Right lobe of liver (tissue), 6 donors: ENCODE data around the gene SLC46A3. TPM values are rescaled to one million over a fixed set of nuclear protein-coding genes. Genes with fewer than 3 reads are reported as not detected.

ENCODE experiments used
- ATAC-seq, 4 donors: fragments of 200-7000 bp; cut with Tn5 transposase; one replicate each; pipeline ENCODE4 v1.9.1; 2020; ENCODE audit warnings: mild to moderate bottlenecking in 4 of 4, moderate library complexity in 4 of 4
- DNase-seq, 3 donors: peaks; one replicate each; pipeline ENCODE4 v3.0.0-alpha.2; 2020
- H3K27ac ChIP-seq, 3 donors: fragments of 200-600 bp; one replicate each; pipeline ENCODE4 v1.8.0; 2022
- H3K27me3 ChIP-seq, 2 donors: fragments of 200-600 bp; one replicate each; pipeline ENCODE4 v1.8.0; 2022
- H3K36me3 ChIP-seq, 4 donors: fragments of 200-600 bp; sonication (generic) in 1 of 4; one replicate each; pipeline versions ENCODE4 v1.5.1 to v1.8.0; 2017 to 2022; ENCODE audit warnings: control low read depth in 1 of 4
- H3K4me1 ChIP-seq, 4 donors: fragments of 200-600 bp; sonication (generic) in 1 of 4; one replicate each; pipeline versions ENCODE4 v1.5.1 to v1.8.0; 2017 to 2022; ENCODE audit warnings: control low read depth in 1 of 4
- H3K4me3 ChIP-seq, 3 donors: fragments of 200-600 bp; one replicate each; pipeline ENCODE4 v1.8.0; 2022
- H3K9me3 ChIP-seq, 4 donors: fragments of 200-600 bp; sonication (generic) in 1 of 4; one replicate each; pipeline versions ENCODE4 v1.5.1 to v1.8.0; 2017 to 2022; ENCODE audit warnings: control low read depth in 1 of 4
- POLR2A ChIP-seq: fragments of 450-650 bp; IDR thresholded peaks from one replicate; pipeline ENCODE4 v1.6.1; 2017; ENCODE audit warnings: antibody characterized with exemption, mild to moderate bottlenecking
- WGBS: methylation state at CpG from one replicate; pipeline ENCODE4 v1.1.6; 2018; ENCODE audit warnings: low coverage, low lambda C conversion rate; ENCODE audit not compliant: insufficient coverage; ENCODE audit errors: missing lambda C conversion rate; 5-methylcytosine and 5-hydroxymethylcytosine counted together
- intact Hi-C, 2 donors: fragments of 100-400 bp; cut with DNase I; formaldehyde crosslinking; loops; one replicate each; pipeline versions ENCODE4 v1.11.2 to v1.14.1; 2022
- total RNA-seq, 6 experiments: library from RNA; depleted of rRNA in 2 of 6; stranded (reverse); fragments of >200 nt in 2 of 6; fragmentation: NEBNext Ultra II Directional in 3 of 6; extraction: Animal tissue kit (Norgen Biotek cat#: 25700) in 3 of 6; gene quantifications; one replicate each; pipeline versions ENCODE4 v1.1.0 to v1.2.4, GENCODE V29; 2016 to 2023
- TF ChIP-seq, protein P1 (sequence below), 4 donors: fragments of 200-600 bp in 3 of 4; fragments of 450-650 bp in 1 of 4; IDR thresholded peaks; one replicate each; pipeline versions ENCODE4 v1.5.1 to v1.8.0; 2016 to 2022; ENCODE audit warnings: antibody characterized with exemption in 4 of 4, mild to moderate bottlenecking in 2 of 4
- donor health status: DM: no; HTN: yes; CAD: no.
- donor health status: DM: no; HTN: no; CAD: no.
- donor health status: DM: no; HTN: no; CAD: no.
- donor health status: DM: no; HTN: yes; CAD: no.
- donor health status: DM: no; HTN: yes; CAD: no.

The SLC46A3 gene
- total RNA-seq, 6 experiments from 2014 or later: 33.9 to 60.9 (median 43.0) TPM

DNA sequence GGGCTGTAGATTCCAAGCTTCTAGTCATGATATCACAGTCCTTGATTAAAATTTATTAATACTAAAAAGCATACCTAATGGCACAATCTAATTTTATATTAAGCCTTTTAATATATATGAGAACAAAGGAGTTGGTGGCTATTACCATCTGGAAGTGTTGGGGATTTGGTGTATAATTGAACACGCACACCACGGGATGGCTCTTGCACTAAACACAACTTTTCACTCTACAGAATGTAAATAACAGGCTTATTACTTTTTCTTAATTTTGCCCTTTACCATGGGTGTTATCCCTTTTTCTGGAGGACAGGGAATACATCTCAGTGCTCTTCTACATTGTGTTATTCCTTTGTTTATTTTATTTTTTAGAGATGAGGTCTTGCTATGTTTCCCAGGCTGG, 38.2 kb downstream of the SLC46A3 start:
- no peaks in the 10 kb centered on the region for H3K4me1 ChIP-seq
- intact Hi-C loops: loop anchor here (10.0 kb wide), 1 partner anchor 114 kb away; no protein-coding TSS in a partner anchor

DNA sequence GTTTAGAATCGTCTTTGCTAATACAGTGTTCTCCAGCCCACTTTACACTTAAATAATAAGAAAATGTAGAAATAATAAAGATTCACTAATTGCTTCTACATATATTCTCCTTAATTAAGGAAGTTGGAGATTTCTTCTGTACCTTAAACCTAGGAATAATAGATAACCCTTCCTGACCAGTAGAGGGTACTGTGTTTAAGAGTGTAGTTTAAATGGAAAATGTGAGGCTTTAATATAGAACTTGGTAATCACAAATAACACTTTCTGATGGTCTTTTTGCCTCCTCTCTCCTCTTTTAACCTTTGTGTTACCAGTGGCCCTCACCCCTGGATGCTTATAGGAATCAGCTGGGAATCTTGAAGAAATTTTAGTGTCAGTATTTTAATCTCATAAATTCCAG, 39.1 kb downstream of the SLC46A3 start:
- Histone ChIP-seq H3K27me3 (no peaks in the 10 kb centered on the region), H3K27ac (no peak overlapping the region), H3K36me3 (peaks cover 0 to 47% (median 14%) of the 10 kb centered on the region in 4 donors), H3K9me3 (no peaks in the 10 kb centered on the region), H3K4me1 (no peaks in the 10 kb centered on the region), H3K4me3 (no peak overlapping the region)
- DNase-seq (no peak), ATAC-seq (peak; percentile 44 to 64 (median 50))
- intact Hi-C loops: loop anchor here (10.0 kb wide), 1 partner anchor 115 kb away; no protein-coding TSS in a partner anchor
- 53% methylated on average over 1 of the region's 1 CpG for WGBS
- TF ChIP-seq POLR2A: no peak
- TF ChIP-seq, protein P1, sequence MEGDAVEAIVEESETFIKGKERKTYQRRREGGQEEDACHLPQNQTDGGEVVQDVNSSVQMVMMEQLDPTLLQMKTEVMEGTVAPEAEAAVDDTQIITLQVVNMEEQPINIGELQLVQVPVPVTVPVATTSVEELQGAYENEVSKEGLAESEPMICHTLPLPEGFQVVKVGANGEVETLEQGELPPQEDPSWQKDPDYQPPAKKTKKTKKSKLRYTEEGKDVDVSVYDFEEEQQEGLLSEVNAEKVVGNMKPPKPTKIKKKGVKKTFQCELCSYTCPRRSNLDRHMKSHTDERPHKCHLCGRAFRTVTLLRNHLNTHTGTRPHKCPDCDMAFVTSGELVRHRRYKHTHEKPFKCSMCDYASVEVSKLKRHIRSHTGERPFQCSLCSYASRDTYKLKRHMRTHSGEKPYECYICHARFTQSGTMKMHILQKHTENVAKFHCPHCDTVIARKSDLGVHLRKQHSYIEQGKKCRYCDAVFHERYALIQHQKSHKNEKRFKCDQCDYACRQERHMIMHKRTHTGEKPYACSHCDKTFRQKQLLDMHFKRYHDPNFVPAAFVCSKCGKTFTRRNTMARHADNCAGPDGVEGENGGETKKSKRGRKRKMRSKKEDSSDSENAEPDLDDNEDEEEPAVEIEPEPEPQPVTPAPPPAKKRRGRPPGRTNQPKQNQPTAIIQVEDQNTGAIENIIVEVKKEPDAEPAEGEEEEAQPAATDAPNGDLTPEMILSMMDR (IDR thresholded peaks at IDR 0.05): peak; percentile 34 to 50 (median 38)

More for the DNA sequence above, 38.2 kb downstream of the SLC46A3 start:
- TF ChIP-seq POLR2A: no peak
- TF ChIP-seq, protein P1 (IDR thresholded peaks at IDR 0.05): no peak
- DNase-seq (no peak), ATAC-seq (no peak)
- Histone ChIP-seq H3K4me3 (no peak overlapping the region), H3K27ac (no peak overlapping the region), H3K27me3 (no peaks in the 10 kb centered on the region), H3K36me3 (peaks cover 0 to 38% (median 11%) of the 10 kb centered on the region in 4 donors), H3K9me3 (no peaks in the 10 kb centered on the region)
- 62% methylated on average over 2 of the region's 2 CpGs for WGBS

DNA sequence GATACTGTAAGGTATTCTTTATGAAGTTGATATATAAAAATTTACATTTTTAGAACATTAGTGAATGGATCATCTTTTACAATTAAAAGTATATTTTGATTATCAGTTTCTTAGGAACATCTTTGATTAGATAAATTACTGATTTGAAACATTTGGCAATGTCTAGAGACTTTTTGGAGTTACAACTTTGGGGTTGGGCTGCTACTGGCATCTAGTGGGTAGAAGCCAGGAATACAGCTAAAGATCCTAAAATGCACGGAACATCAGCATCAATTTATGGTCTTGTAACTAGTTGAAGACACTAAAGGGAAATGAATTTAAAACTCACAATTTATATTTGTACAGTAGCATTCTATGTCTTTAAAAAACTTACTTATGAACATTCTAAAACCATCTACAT, 40.0 kb downstream of the SLC46A3 start:
- H3K27ac ChIP-seq: no peak overlapping the region
- no peaks in the 10 kb centered on the region for H3K27me3 ChIP-seq
- no peak for ATAC-seq
- TF ChIP-seq, protein P1 (IDR thresholded peaks at IDR 0.05): no peak
- no peak for TF ChIP-seq POLR2A
- no peaks in the 10 kb centered on the region for H3K9me3 ChIP-seq
- no peaks in the 10 kb centered on the region for H3K4me1 ChIP-seq
- intact Hi-C loops: no loop called here
- no peak for DNase-seq
- 91% methylated on average over 1 of the region's 1 CpG for WGBS
- peaks cover 0 to 55% (median 18%) of the 10 kb centered on the region in 4 donors for H3K36me3 ChIP-seq
- H3K4me3 ChIP-seq: no peak overlapping the region

DNA sequence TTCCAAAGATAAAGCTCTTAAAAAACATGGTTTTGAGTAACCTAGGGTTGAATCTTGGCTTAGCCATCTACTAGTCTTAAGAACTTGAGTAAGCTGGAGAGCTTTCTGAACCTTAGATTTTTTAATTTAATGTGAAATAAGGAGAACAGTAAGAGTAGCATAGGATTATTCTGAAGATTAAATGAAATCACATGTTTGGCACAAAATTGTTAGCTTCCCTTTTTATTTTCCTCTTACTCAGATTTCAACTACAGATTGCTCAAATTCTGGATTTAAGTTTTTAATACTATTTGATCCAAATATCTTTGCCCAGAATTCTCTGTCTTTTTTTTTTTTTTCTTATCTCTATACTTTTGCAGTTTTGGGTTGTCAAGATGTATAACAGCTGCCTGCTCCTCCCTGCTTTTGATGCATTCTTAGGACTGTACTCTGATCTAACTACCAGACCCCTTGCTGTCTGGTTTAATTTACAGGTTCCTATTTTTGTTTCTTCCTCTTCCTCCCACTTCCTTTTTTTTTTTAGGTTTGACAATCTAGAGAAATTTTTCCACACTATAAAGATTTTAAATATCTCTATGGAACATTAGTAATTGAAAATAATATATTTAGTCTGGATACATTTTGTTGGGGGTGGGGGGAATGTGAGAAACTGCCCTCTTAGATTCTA, 47.5 kb downstream of the SLC46A3 start:
- TF ChIP-seq POLR2A: no peak
- TF ChIP-seq, protein P1 (IDR thresholded peaks at IDR 0.05): no peak

More for the DNA sequence above, 47.5 kb downstream of the SLC46A3 start:
- H3K4me1 ChIP-seq: no peaks in the 10 kb centered on the region
- no peak for ATAC-seq
- no peaks in the 10 kb centered on the region for H3K9me3 ChIP-seq
- H3K4me3 ChIP-seq: no peak overlapping the region
- peaks cover 7 to 99% (median 50%) of the 10 kb centered on the region in 4 donors for H3K36me3 ChIP-seq
- intact Hi-C loops: no loop called here
- no peak overlapping the region for H3K27ac ChIP-seq
- no peaks in the 10 kb centered on the region for H3K27me3 ChIP-seq
- DNase-seq: no peak
